H1 (cell line): Measurements from ENCODE around the gene HTR2A. TPM values are rescaled to one million over a fixed set of nuclear protein-coding genes. Genes with fewer than 3 reads are reported as not detected.

Experiments used
- ASH2L ChIP-seq: fragments of 200-600, 300-600 bp; sonication (generic); IDR thresholded peaks from one replicate; pipeline ENCODE4 v1.7.1; 2017; ENCODE audit warnings: low read length
- CEBPB ChIP-seq: IDR thresholded peaks from 2 replicates; pipeline ENCODE4 v1.6.1; 2012; ENCODE audit warnings: low read depth, low read length
- HDAC2 ChIP-seq, 2 experiments: fragments of 300-600 bp in 1 of 2; sonication (generic) in 1 of 2; IDR thresholded peaks; 2 replicates each; pipeline ENCODE4 v1.6.1; 2011 to 2012; ENCODE audit warnings: low read depth in 2 of 2, low read length in 2 of 2, mild to moderate bottlenecking in 2 of 2, moderate library complexity in 2 of 2, borderline replicate concordance in 1 of 2, inconsistent platforms in 1 of 2
- HDAC6 ChIP-seq: IDR thresholded peaks from one replicate; pipeline ENCODE4 v1.7.1; 2012; ENCODE audit warnings: low read depth, mild to moderate bottlenecking, inconsistent platforms, low read length, moderate library complexity
- SIRT6 ChIP-seq: IDR thresholded peaks from one replicate; pipeline ENCODE4 v1.7.1; 2012; ENCODE audit warnings: low read length, inconsistent platforms
- polyA plus RNA-seq, 7 experiments: library from polyadenylated mRNA; depleted of rRNA in 3 of 7; stranded (reverse) in 5 of 7; unstranded in 2 of 7; fragments of >200 nt in 5 of 7; fragments of 200-250 nt in 2 of 7; gene quantifications; 1 replicate in 5 of 7; 2 replicates in 1 of 7; 4 replicates in 1 of 7; pipeline versions ENCODE4 v1.2.1 to v1.2.3, GENCODE V29; 2011 to 2013; ENCODE audit warnings: missing spikeins in 2 of 7, mixed read lengths in 2 of 7
- total RNA-seq: library from RNA; stranded (reverse); fragmentation: NEBNext Ultra II Directional; extraction: Animal tissue kit (Norgen Biotek cat#: 25700); gene quantifications from 2 replicates; pipeline ENCODE4 v1.2.1, GENCODE V29; 2021
- TF ChIP-seq, protein P1 (sequence below): IDR thresholded peaks from 2 replicates; pipeline ENCODE4 v1.6.1; 2012; ENCODE audit warnings: low read length, inconsistent platforms

The HTR2A gene
- total and polyA plus RNA-seq, 2 of the 8 experiments (the other 6 are each of a cell fraction or from before 2014, with no cell fraction given) = not detected

DNA sequence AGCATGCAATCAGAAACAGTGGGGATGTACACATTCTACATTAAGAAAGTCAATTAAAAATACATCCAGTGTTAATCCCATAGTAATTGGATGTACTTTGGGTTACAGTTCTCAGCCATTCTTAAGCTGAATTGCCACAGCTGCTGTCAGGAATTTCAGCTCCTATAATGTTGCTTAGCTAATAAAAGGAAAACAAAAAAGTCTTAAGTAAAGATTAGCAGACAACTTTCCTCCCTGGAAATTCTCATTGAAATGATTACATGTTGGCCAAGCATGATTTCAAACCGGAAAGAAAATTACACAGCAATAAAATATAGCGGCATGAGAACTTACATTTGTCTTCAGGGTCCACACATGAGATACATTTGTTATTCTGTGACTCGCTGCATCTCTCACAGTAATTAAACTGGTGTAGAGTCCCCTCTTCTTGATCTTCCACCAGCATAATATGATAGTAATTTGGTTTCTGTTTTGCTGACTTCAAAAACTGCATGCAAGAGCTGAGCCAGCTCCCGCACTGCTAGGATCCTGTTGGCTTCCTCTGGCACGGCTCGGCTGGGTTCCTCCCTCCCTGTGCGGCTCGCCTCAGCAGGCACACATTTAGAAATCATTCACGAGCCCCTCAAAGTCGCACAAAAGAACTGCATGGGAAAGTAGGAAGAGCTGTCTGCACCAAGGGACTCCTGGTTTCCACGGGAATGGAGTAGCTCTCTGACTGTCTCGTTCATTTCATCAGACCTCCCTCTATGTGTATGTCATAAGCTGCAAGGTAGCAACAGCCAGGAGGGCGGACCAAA lies at the start of gene HTR2A (continued):
- TF ChIP-seq HDAC6 (no peak), ASH2L (no peak), SIRT6 (no peak), CEBPB (no peak), HDAC2 (IDR thresholded peaks at IDR 0.05; ENCODE audit: borderline replicate concordance in 1 of 2, low read depth in 2 of 2, low read length in 2 of 2) (no peak)
- TF ChIP-seq, protein P1, sequence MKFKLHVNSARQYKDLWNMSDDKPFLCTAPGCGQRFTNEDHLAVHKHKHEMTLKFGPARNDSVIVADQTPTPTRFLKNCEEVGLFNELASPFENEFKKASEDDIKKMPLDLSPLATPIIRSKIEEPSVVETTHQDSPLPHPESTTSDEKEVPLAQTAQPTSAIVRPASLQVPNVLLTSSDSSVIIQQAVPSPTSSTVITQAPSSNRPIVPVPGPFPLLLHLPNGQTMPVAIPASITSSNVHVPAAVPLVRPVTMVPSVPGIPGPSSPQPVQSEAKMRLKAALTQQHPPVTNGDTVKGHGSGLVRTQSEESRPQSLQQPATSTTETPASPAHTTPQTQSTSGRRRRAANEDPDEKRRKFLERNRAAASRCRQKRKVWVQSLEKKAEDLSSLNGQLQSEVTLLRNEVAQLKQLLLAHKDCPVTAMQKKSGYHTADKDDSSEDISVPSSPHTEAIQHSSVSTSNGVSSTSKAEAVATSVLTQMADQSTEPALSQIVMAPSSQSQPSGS = no peak
